Measurements from ENCODE around the gene ZBTB7C.

Gene ZBTB7C

GRCh38 chr18:48324651-48325050, 84.5 kb downstream of the ZBTB7C start:
- DNase-seq (ENCODE audit: low read depth): no peak

GRCh38 chr18:48323151-48323550, 86.0 kb downstream of the ZBTB7C start:
- no peak for DNase-seq (ENCODE audit: low read depth)

DNA sequence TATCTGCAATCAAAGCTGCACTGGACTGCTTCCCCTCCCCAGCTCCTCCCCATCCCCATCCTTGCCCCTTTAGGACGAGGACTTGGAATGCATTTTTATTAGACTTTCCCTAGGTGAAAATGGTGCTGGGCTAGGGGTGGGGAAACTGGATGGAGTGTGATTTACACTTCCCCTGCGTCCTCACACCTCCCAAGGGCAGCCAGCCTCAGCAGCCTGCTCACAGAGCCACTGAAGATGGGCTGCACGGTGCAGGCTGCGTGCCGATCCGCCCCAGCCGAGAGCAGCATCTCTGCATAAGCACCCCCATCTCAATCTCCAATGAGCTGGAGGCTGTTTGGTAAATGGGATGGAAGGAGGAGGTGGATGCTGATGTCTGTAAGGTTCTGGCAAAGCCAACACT, 87.6 kb downstream of the ZBTB7C start:
- DNase-seq (ENCODE audit: low read depth): no peak

- DNase-seq (ENCODE audit: low read depth): no peak
Observed at GRCh38 chr18:48321121-48321520, 88.1 kb downstream of the ZBTB7C start.

GRCh38 chr18:48320639-48320945, 88.6 kb downstream of the ZBTB7C start:
- no peak for DNase-seq (ENCODE audit: low read depth)

DNA sequence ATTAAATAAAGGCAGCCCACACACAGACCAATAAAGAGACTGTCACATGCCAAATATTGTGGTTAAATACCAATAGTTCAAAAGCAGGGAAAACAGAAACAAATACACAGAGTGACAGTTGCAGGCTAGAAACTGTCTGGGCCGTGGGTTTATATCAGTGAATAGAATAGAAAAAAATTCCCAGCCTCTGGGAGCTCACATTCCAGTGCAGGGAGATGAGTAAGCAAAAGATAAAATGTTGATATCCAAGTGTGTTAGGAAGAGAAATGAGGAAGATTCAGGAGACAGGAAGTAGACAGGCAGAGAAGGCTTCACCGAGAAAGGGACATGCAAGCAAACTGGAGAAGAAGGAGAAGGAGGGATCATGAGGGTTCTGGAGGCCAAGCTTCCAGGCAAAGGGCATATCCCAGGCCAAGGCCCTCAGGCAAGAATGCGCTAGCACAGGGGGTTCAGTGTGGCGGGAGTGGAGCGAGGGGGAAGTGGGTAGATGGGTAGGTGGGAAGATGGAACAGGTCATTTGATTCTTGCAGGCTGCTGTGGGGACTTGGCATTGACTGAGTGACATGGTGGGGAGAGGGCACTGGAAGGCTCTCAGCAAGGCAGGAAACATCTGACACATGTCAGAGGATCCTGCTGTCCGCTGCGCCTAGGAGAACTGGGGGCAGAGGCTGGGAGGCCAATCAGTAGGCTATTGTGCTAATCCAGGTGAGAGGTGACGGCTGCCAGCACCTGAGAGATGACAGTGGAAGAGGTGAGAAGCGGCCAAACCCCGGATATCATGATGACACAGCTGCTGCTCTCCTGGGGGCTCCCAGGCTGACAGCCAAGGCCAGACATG, 89.2 kb downstream of the ZBTB7C start:
- DNase-seq (ENCODE audit: low read depth): no peak

DNA sequence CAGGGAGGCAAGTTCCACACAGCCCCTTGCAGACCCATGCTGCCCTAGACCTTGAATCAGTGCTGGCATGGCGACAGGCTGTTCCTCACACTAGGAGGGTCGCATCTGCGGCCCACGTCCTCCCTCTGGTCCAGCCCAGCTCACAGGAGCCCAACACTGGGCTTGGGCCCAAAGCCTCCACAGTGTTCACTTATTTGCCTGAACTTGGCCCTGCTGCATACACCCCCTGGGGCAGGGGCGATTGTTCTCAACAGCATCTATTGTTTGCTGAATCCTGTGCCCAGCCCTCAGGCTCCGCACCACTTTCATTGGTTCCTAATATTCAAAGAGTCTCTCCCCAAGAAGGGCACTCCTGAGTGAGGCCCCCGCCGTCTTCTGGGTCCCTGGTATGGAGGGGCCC, 90.7 kb downstream of the ZBTB7C start:
- DNase-seq (ENCODE audit: low read depth): no peak

DNA sequence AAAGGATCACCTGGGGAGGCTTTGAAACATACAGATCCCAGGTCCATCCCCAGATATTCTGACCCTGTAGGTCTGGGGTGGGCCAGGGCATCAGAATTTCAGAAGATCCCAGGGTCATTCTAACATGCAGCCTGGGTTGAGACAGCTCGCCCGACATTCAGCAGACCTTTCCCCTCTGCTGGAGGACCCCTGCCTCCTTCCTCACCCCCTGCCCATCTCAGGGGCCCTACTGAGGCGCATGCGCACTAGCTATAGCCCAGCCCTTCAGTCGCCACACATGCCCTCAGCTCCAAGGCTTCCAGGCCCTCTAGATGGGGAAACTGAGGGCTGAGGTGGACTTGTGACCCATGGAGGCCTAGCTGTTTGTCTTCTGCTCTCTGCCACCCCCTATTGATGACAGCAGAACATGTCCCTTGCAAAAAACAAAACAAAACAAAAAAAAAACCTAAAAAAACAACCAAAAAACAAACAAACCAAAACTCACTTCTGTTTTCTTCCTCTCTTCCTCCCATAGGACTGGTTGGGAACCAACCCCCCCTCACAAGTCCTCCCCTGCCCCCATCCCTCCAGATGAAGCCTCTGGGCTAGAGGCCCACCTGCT, 91.3 kb downstream of the ZBTB7C start:
- DNase-seq (ENCODE audit: low read depth): no peak

DNA sequence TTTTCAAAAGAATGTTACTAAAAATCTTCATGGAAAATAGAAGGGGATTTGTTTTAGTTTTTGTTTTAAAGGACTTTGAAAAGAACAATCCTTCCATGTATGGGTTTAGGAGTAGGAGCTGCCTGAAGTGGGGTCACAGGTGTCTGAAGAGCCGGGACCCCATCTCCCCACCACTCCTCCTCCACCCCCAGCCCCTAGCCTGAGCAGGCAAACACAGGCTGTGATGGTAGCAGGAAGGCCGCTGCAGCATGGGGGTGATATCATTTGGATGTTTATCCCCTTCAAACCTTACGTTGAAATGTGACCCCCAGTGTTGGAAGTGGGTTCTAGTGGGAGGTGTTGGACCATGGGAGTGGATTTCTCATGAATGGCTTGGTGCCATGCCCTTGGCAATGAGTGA, 93.0 kb downstream of the ZBTB7C start:
- no peak for DNase-seq (ENCODE audit: low read depth)

DNA sequence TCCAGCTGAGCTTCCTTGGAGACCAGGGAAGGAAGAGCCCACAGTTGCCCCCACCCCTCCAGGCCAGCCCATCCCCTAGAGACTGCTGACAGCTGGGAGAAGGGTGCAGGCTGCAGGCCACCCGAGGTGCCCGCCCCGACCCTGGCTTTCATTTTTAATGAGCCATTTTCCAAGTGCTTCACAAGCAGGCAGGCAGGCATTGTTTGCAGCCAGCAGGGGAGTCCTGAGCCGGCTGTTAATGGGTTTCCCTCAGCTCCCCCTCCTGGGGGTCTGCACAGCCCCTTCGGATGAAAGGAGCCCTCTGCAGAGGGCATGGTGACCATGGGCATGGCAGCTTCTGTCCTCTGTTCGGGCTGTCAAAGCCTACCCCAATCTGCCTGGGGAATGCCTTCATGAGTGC, 94.5 kb downstream of the ZBTB7C start:
- no peak for DNase-seq (ENCODE audit: low read depth)

DNA sequence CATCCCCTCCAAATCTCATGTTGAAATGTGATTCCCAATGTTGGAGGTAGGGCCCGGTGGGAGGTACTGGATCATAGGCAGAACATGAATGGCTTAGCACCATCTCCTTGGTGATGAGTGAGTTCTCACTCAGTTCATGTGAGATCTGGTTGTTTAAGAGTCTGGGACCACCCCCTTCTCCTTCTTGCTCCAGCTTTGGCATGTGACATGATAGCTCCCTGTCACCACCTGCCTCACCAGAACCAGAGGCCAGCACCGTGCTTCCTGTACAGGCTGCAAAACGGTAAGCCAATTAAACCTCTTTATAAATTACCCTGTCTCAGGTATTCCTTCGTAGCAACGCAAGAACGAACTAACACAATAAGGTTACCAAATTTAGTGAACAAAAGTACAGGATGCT, 95.4 kb downstream of the ZBTB7C start:
- DNase-seq (ENCODE audit: low read depth): no peak

- no peak for DNase-seq (ENCODE audit: low read depth)
Observed at GRCh38 chr18:48312066-48312465, 97.1 kb downstream of the ZBTB7C start.

DNA sequence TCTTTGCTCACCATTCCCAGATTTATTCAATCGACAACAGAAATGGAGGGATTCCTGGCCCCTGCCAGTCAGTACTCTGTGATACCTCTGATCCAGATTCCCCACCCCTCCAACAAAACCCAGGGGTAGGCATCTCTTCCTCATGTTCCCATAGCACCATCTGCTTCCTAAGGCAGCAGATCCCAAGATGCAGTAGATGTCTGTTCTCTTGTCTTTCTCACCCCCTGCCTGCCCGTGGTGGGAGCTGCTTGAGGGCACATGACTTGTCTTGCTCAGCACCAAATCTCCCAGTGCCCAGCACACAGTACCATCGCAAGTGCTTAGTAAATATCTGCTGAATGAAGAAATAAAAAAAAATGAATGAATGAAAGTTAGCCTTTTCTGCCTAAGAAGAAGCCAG, 98.2 kb downstream of the ZBTB7C start:
- DNase-seq (ENCODE audit: low read depth): no peak

DNA sequence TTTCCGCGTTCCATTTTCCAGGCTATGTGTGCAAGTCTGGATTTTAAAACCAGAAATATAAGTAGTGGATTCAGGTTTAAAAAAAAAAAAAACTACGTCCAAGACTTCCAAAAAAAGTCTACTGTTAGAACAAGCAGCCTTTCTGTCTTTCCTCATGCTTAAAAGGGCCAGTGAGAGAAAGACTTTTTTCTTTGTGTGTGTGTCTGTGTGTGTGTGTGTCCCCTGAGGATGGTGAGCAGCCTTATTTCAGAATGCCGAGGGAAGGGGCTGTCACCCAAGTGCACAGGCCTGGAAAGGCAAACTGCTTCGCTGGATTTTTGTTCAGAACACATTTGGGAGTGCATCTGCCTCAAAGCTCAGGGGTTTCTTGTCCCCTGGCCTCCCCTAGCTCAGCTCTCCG, 98.8 kb downstream of the ZBTB7C start:
- no peak for DNase-seq (ENCODE audit: low read depth)

DNA sequence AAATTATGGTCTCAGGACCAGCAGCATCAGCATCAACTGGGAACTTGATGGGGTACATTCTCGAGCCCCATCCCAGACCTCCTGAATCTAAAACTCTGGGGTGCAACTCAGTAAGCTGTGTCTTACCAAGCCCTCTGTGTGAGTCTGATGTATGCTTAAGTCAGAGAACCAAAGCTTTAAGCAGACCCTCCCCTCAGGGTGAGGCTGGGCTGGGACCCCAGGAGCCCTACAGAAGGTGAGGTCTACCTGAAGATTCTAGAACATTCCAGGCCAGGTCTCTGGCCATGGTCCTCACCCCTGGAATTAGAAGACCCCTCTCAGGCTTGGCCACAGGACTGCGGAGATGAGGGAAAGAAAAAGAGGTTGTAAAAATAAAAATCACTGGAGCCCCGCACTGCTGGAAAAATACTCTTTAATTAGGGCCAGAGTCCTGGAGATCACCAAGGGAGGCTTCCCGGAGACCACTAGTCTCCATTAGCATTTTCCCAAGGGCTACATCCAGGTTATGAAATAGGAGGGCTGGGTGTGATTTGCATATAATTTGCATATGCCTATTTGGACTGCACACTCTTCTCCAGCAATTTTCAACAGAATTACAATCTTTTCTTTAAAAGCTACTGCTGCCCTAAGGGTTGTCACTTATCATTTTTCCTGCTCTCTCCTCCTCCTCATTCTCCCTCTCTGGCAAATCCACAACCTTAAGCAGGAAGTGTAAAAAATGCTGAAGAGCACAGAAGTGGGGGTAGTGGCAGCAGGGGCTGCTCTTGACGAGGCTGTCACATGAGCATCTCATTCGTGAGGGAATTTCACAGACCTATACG, 100.2 kb downstream of the ZBTB7C start:
- no peak for DNase-seq (ENCODE audit: low read depth)

DNA sequence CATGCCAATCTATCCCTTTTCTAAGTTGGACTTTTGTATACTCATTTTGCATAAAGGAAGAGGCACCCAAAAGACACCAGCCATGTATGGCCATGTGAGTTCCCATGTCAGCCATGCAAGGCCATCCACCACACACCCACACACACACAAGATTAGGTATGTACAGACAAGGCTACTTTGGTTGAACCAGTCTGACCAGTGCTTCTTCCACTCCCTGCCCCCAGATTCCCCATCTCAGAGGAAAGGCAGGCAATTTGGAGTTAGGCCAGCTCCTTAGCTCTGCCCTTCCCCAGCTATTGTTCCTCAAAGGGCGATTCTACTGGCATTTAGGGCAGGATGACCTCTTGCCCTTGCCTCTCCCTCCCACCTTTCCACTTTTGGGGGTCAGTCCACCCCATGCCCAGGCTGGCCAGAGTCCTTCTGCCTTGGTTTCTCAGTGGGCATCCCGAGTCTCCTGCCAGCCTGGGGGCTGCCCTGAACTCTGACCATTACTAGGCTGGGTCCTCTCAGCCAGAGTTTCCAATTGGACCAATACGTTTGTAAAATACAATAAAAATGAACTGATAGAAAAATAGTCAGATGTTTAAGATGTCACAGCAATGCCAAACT, 101.1 kb downstream of the ZBTB7C start:
- DNase-seq (ENCODE audit: low read depth): no peak

DNA sequence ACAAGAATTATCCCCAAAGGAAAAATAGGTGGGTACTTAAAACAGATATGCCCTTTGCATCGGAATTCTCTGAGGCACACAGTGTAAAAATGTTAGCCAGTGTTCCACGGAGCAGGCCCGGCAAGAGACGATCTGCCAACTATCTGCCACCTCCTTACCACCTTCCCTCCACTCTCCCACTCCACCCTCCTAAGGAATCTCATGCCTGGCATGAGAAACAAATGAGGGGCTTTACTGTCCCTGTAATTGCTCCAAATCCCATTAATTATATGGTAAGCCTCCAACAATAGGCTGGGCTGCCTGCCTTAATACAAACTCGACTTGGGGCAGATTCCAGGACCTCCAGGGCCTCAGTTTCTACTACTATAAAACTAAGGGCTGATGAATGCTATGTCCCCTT, 102.3 kb downstream of the ZBTB7C start:
- no peak for DNase-seq (ENCODE audit: low read depth)

- DNase-seq (ENCODE audit: low read depth): no peak
Observed at GRCh38 chr18:48304906-48305693, 104.1 kb downstream of the ZBTB7C start.

- no peak for DNase-seq (ENCODE audit: low read depth)
Observed at GRCh38 chr18:48303883-48304282, 105.3 kb downstream of the ZBTB7C start.

DNA sequence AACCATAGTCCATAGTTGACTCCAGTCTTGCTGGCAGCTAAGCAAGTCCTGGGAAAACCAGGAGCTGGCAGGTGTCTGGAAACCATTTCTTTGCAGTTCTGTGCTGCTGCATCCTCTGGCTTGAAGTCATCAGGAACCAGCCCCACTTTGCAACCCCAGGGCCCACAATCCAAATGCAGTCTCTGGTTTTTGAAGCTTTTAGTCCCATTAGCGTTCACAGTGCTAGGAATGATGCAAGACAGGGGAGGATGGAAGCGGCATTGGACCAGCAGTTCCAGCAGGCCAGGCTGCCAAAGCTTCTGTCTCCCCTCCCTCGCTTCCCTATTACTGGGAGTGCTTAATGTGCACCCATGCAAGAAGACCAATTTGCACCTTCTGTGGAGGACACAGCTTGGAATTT, 106.4 kb downstream of the ZBTB7C start:
- DNase-seq (ENCODE audit: low read depth): no peak

DNA sequence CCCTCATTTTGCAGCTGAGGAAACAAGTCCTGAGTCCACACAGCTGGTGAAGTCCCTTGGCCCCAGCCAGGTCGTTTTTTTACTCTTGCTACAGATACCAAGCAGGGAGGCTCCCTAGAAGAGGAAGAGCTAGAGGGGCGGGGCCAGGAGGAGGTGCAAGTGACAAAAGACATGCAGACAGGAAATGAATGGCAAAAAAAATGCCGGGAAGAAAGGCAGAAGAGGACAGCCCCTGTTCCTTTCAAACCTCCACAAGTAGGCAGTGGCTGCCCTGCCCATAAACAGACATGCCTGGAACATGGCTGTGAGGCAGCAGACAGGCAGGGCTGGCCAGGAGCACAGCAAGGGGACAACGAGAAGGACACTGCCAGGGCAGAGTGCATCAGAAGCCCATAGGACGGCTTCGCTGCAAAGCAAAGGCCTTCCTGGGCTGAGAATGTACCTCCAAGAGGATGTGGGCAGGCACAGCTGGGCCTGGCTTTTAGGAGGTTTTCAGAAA, 108.7 kb downstream of the ZBTB7C start:
- no peak for DNase-seq (ENCODE audit: low read depth)

DNA sequence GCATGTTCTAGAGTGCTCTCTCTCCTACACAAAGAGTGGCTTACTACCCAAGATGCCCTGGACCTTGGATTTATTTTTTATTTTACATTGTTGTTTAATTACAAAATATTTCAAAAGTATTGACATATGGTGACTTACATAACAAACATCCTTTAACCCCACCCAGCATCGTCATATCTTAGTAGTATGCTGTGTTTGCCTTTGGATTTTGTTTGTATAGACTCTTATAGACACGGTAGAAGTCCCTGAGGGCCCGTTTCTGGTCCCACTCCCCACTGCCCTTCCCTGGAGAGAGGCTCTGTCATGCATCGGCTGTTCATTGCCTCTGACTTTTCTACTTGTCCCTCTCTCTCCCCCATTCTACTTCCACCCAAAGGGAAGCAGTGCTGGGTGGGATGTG, 112.0 kb downstream of the ZBTB7C start:
- no peak for DNase-seq (ENCODE audit: low read depth)
